HFF-Myc (cell line): ENCODE data around the gene LRRC10.
A peak's percentile ranks its signal among the peaks of the same experiment; 100 is the strongest.

Experiments used
- DNase-seq: peaks from one replicate; pipeline ENCODE4 v3.0.0-alpha.2; 2011; ENCODE audit warnings: low read depth; ENCODE audit errors: extremely low read depth
- H3K4me3 ChIP-seq: replicated peaks from 2 replicates; pipeline ENCODE4 v1.5.1; 2011; ENCODE audit warnings: low read depth, mild to moderate bottlenecking, control low read depth, low read length
- TF ChIP-seq, protein P1 (sequence below): IDR thresholded peaks from 2 replicates; pipeline ENCODE4 v1.5.1; 2012; ENCODE audit warnings: mild to moderate bottlenecking, low read depth, low read length, control low read depth; ENCODE audit errors: missing control alignments

The LRRC10 gene

GRCh38 chr12:69651922-69652321 lies 41.2 kb upstream of the LRRC10 start:
- DNase-seq = no peak
- TF ChIP-seq, protein P1, sequence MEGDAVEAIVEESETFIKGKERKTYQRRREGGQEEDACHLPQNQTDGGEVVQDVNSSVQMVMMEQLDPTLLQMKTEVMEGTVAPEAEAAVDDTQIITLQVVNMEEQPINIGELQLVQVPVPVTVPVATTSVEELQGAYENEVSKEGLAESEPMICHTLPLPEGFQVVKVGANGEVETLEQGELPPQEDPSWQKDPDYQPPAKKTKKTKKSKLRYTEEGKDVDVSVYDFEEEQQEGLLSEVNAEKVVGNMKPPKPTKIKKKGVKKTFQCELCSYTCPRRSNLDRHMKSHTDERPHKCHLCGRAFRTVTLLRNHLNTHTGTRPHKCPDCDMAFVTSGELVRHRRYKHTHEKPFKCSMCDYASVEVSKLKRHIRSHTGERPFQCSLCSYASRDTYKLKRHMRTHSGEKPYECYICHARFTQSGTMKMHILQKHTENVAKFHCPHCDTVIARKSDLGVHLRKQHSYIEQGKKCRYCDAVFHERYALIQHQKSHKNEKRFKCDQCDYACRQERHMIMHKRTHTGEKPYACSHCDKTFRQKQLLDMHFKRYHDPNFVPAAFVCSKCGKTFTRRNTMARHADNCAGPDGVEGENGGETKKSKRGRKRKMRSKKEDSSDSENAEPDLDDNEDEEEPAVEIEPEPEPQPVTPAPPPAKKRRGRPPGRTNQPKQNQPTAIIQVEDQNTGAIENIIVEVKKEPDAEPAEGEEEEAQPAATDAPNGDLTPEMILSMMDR = no peak
- no peak overlapping the region for H3K4me3 ChIP-seq

DNA sequence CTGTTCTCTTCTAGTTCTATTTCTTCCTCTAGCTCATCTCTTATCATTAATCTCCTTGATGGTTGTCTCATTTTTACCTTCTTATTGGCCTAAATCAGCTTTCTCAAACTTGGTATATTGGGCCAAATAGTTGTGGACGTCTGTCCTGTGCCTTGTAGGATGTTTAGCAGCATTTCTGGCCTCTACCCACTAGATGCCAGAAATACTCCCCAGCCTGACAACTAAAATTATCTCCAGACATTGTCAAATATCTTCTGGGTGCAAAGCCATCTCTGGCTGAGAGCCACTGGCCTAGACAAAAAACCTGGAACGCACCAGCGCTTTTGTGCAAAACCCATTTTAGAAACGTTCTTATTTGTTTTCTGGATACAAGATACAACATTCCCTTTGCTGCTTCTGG lies 38.8 kb upstream of the LRRC10 start:
- no peak overlapping the region for H3K4me3 ChIP-seq
- TF ChIP-seq, protein P1 = no peak
- DNase-seq = no peak

GRCh38 chr12:69648476-69648875 lies 37.8 kb upstream of the LRRC10 start:
- peak; percentile 20 for DNase-seq
- H3K4me3 ChIP-seq = no peak overlapping the region
- TF ChIP-seq, protein P1 = no peak

- TF ChIP-seq, protein P1 = no peak
- no peak overlapping the region for H3K4me3 ChIP-seq
- DNase-seq = no peak
Observed at GRCh38 chr12:69647178-69647577, 36.5 kb upstream of the LRRC10 start.

- TF ChIP-seq, protein P1 = no peak
- DNase-seq = no peak
- no peak overlapping the region for H3K4me3 ChIP-seq
Observed at GRCh38 chr12:69645031-69645430, 34.3 kb upstream of the LRRC10 start.

DNA sequence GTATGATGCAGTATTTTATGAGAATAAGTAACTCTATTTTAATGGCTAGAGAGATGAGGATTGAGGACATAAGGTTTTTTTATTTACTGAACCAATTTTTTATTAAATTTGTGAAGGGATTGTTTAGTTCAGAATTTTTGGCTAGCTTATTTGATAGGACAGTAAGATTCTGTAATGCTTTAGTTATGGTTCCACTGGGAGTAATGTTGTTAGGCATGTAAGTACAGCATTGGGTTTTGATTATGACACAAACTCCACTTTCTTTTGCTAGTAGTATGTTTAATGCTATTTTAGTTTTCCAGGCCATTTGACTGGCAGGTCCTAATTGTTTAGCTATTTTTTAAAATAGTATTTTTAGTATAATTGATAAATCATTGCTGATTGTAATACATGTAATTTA lies 33.8 kb upstream of the LRRC10 start:
- DNase-seq = no peak
- TF ChIP-seq, protein P1 = no peak

GRCh38 chr12:69642531-69642930 lies 31.8 kb upstream of the LRRC10 start:
- no peak for DNase-seq
- TF ChIP-seq, protein P1 = no peak
- no peak overlapping the region for H3K4me3 ChIP-seq

More for the DNA sequence above, 33.8 kb upstream of the LRRC10 start:
- H3K4me3 ChIP-seq = no peak overlapping the region
